GM19324 (cell line): ENCODE data around the gene ZNF669.

Experiments used
- ATAC-seq: cut with Tn5 transposase; IDR thresholded peaks from one replicate; pipeline ENCODE4 v1.9.1; 2021; ENCODE audit warnings: mild to moderate bottlenecking, moderate library complexity; ENCODE audit not compliant: unreplicated experiment, low FRiP score

Gene ZNF669

GRCh38 chr1:247111700-247112478 is 7.7 kb upstream of the ZNF669 start:
- no peak for ATAC-seq

GRCh38 chr1:247111259-247111699 is 7.1 kb upstream of the ZNF669 start:
- no peak for ATAC-seq

GRCh38 chr1:247110627-247111258 is 6.6 kb upstream of the ZNF669 start:
- no peak for ATAC-seq

DNA sequence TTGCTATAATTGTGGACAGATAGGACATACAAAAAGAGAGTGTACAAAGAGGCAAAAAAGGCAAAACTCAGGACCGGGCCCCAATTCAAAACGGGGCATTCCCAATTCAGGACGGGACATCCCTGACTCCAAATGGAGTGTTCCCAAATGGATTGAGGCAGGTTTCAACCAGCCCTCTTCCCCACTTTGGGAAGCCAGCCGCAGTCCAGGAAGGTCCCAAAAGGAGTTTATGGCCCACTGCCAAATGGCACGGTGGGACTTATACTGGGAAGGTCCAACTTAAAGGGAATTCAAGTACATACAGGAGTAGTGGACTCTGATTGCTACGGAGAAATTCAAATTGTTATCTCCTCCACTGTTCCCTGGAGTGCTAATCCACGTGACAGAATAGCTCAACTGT is 3.5 kb upstream of the ZNF669 start:
- ATAC-seq = no peak

GRCh38 chr1:247105966-247106365 is 1.8 kb upstream of the ZNF669 start:
- no peak for ATAC-seq

DNA sequence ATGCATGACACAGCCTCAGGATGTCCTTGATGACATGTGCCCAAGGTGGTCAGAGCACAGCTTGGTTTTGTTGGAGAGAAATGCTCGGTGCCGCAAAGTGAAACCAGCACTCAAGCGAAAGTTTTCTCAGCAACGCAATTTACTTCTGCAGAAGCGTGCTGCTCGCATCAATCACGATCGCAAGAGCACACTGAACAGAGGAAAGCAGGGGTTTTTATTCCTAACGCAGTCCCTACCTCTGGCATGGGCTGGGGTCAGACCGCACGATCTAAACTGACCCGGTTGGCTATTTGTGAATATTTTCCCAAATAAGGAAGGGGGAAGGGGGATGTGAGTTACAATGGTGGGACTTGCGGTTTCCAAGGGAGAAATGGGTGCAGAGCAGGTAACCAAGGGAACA is 809 bp upstream of the ZNF669 start:
- ATAC-seq = no peak

- ATAC-seq = no peak
Measured at GRCh38 chr1:247102381-247102780, 1.8 kb downstream of the ZNF669 start.

DNA sequence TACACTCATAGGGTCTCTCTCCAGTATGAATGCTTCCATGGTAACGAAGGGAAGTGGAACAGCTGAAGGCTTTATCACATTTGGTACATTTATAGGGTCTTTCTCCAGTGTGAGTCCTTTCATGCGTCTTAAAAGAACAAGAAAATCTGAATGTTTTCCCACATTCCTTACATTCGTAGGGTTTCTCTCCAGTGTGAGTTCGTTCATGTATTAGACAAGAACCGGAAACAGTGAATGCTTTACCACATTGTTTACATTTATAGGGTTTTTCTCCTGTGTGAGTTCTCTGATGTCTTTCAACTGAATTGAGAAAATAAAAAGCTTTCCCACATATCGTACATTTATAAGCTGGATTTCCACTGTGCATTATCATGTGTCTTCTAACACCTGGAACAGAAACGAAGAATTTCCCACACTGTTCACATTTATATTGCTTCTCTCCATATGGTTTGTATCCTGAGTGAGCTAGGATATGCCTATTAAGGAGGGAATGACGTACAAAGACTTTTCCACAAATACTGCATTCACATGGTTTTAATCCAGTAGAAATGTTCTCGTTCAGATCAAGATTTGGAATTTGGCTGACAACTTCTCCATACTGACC is 3.4 kb downstream of the ZNF669 start:
- no peak for ATAC-seq

DNA sequence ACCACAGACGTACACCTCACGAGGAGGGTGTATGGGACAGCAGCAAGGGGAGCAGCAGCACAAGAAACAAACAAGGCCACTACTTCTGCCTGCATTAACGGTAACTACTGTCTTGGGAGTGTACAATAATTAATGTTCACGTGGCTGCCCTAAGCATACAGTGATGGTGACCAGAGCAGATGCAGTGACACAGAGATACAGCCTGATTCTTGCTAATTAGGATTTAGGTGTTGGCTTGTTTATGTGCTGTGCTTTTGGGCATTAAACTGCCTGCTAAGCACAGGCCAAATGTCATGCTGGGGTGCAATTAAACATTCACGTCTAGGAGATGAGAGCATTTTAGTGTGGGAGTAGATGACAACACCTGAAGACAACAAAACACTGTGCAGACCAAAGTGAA is 7.2 kb downstream of the ZNF669 start:
- no peak for ATAC-seq

DNA sequence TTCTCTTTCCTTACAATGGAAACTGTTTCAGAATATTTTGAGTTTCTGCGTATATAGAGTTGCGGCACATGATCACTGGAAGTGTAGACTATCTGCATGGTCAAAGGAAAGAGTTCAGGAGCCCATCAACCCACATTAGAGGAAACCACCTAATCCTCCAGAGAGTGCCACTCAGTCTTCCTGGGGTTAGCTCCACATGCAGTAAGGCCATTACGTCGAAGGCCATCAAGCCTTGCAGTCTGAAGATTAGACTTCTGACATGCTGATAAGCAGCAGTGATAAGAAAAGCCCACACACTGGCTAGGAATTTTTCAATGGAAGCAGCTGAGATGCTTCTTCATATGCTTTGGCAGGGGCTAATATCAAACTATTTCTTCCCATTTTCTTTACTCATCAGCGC is 7.6 kb downstream of the ZNF669 start:
- ATAC-seq = no peak

- ATAC-seq = no peak
Measured at GRCh38 chr1:247096112-247096511, 8.0 kb downstream of the ZNF669 start.

DNA sequence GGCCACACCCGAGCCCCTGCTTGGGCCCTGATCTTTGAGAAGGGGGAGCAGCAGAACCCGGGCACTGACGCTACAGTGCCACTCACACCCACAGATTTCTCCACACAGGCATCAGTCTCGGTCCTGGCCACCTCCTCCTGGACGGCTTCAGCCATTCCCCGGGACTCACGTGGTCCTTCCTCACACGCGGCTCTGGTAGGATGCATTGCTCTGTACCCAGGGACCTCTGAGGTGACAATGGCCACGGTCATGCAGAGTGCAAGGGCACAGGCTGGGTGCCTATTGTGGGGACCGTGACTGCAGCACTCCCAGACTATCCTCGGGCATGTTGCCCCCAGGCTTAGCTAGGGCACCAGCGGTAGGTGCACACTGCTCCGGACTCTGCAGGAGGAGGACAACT is 13.7 kb downstream of the ZNF669 start:
- no peak for ATAC-seq

- no peak for ATAC-seq
Measured at GRCh38 chr1:247089616-247090375, 14.4 kb downstream of the ZNF669 start.

DNA sequence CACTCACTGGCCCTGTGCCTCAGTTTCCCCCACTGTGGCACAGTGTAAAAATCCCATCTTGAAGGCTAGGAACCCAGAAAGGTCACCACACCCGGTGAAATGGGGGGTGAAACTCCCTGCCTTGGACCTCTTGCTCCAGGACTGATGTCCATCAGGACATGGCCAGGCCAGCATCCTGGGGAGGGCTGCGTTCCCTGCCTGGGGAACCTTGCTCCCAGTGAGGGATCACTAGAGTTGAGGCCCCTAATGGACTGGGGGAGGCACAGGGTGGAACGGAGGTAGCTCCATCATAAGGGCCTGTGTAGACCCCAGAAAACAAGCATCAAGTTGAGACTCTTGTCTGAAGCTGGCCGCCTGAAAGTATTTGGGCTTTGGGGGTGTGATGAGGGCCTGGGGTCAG is 15.2 kb downstream of the ZNF669 start:
- ATAC-seq = no peak

GRCh38 chr1:247087256-247087655 is 16.9 kb downstream of the ZNF669 start:
- no peak for ATAC-seq

DNA sequence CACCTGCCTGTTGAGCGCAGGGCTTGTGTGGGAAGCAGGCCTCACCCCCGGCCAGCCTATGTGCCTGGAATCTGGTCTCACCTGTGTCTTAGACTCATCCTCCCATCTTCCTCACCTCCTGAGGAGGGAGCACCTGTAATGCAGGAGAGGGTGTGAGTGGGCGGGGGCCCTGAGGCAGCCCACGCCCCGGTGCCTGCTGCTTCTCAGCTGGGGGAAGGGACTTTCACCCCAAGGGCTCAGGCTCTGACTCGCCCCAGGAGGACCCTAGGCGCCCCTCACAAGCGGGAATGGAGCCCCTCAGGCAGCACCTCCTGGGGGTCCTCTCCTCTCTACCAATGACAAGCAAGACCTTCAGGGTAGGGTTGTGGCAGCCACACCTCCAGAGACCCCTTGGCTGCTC is 18.8 kb downstream of the ZNF669 start:
- ATAC-seq = no peak

- no peak for ATAC-seq
Measured at GRCh38 chr1:247084771-247085170, 19.4 kb downstream of the ZNF669 start.

DNA sequence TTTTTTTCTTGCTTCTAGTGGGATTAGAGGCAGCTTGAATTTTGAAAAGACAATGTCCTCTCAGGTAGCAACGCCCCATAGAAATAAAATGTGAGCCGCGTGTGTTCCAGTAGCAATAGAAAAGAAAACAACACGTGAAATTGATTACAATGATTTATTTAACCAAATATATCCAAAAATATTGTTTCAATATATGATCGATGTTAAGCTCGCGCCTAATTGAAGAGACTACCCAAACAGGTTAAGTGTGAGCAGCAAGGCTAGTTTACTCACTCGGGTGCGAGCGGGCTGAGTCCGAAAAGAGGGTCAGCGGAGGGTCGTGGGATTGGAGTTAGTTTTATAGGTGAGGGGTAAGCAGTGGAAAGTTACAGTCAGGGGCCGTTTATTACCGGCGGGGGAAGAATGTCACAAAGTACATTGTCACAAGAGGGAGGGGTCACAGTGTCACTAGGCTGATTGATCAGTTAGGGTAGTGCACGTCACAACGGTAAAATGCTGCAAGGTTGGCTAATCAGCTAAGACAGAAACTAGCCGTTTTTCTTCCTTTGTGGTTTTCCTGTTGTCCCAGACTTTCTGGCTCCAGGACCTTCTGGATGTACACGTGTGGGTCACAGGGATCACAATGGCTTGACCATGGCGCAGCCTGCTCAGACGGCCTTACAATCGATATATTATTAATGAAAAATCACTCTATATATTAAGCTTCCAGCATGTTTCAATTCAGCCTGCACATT is 24.8 kb downstream of the ZNF669 start:
- no peak for ATAC-seq

DNA sequence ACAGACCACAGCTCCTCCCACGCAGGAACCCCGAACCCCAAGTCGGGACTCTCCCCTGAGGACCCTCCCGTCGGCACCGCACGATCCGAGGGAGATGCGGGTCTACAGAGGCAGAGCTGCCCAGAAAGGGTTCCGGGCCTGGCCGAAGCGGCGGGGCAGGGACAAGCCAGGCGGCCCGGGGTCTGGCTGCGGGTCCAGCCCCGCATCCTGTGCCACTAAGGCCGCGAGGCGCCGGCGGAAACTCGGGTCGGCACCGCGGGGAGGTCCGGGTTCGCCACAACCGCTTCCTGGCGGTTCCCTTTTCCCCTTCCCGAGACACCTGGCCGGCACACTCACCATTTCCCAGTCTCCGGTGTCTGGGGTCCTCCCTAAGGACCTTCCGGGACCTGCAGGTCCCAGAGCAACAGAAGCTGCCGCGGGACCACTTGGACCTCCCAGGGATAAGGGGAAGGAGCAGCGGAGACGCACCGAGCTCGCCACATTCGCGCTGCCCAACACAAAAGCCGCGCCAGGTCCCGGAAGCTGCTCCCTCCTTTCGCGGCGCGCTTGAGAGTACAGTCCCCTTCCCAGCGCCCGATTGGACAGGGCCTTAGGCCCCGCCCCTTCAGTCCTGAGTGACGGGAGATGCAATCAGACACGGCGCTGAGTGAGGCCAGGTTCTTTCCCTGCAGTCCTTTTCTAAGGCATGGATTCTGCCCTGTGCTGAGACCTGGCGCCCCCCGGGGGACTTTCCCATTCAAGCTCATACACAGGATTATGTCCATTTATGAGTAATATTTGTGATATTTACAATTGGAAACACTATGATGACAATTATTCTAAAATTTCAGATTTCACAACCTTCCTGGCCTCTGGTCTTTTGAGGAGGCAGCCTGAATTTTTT is 25.7 kb downstream of the ZNF669 start, which contains the start of gene ZNF670:
Gene ZNF670 (minus strand): TSS at position 554 of the 883 bp plus-strand sequence. CDS start 215 bp downstream, at position 339.
- ATAC-seq = peak; percentile 100
